HG03060 (cell line): Measurements from ENCODE around the gene FSTL4.

Experiments
- ATAC-seq: cut with Tn5 transposase; IDR thresholded peaks from one replicate; pipeline ENCODE4 v1.9.1; 2021; ENCODE audit warnings: low read depth, moderate number of reproducible peaks; ENCODE audit not compliant: unreplicated experiment

FSTL4 gene

DNA sequence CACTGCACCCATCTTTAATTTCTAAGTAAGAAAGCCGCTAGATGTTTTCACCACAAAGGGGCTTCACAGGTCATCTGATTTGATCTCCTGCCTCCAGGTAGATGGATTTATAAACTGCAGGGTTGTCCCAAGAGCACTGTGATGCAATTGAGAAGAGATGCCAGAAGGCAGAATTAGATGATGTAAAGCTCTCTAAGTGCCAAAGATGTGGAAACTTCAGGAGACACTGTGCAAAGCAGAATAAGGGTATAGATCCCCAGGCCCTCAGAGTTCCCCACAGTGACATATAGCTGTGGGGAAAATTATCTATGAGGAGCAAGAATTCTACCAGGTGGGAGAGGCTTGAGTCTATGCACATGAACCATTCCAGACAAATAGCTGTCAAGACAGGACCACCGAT, 90.5 kb downstream of the FSTL4 start:
- no peak for ATAC-seq

DNA sequence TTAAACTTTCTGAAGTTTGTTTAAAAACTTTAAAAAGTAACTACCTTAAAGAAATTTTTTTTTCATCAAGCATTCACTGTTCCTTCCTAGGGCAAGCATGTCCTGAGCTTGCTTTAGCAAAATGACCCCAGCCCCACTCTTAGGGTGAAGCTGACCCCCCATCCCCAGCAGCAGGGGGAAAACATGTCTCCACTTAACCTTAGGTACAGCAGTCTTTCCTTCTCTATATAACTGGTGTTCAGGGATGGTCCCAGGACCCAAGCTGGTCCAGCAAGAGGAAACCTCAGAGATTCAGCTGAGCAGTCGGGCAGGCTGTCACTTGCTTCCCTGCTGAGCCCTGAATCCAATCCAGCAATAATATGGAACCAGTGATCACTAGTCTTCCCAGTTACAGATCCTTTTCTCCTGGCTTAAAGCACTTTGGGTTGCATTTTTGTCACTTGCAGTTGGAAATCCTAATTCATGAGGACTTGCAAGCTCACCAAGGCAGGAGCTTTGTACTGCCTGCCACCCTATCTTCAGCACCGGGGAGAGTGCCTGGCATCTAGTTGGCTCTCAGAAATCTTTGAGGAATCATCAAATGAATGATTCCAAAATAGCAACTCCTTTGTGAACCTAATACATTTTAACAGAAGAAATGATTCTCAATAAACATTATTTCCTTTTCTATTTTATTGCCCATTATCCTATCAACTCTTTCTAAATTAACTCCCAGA, 91.2 kb downstream of the FSTL4 start:
- ATAC-seq = no peak

GRCh38 chr5:133520062-133520461, 92.3 kb downstream of the FSTL4 start:
- ATAC-seq = no peak

DNA sequence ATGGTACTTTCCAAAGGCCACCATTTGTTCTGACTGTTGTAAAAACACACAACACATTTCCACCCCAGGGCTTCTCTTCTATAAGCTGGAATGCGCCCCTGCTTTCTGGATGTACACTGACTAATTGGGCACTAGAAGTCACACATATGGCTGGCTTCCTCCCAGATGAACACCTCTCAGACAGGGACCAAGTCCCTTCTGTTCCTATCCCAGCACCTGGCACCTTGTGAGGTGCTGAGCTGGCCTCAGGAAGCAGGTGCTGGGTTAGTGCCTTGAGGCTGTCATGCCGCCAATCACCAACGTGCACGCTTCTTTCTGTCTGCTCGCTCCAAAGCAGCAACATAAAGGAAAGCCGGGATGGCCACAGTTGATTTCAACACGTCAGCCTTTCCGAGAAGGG, 93.2 kb downstream of the FSTL4 start:
- ATAC-seq = no peak

- no peak for ATAC-seq
Observed at GRCh38 chr5:133514456-133514855, 97.9 kb downstream of the FSTL4 start.

DNA sequence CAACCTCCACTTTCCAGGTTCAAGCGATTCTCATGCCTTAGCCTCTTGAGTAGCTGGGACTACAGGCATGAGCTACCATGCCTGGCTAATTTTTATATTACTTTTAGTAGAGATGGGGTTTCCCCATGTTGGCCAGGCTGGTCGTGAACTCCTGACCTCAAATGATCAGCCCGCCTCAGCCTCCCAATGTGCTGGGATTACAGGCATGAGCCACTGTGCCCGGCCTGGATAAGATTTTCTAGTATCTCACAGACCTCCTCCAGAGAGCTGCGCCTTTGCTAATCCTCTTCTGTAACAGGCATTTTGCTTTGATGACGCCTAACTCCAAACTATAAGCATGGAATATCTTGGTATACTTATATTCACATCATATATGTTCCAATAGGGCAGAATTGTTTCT, 99.4 kb downstream of the FSTL4 start:
- no peak for ATAC-seq

DNA sequence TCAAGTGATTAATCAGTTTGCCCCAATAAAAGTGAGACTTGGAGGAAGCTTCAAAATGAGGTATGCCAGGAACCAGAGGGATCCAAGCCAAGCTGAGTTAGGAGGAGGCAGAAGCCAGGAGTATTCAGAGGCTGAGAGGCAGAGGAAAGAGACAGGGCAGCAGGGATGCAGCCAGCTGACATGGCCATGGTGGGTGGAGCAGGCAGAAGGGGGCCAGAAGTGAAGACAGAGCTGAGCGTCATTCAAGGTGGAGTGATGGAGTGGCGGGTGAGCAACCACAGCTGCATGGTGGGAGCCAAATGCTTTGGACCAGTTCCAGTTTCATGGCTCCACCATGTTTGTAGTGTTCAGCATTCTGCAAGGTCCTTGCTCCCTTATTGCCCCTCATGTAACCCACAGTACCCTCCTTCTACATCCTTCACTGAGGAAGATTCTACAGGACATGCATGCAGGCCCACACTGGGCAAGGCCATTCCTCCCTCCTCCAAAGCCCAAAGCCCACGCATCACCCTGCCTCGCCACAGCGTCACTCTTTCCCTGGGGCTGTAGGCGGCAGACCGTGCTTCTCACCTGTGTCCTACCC, 100.6 kb downstream of the FSTL4 start:
- ATAC-seq = no peak

DNA sequence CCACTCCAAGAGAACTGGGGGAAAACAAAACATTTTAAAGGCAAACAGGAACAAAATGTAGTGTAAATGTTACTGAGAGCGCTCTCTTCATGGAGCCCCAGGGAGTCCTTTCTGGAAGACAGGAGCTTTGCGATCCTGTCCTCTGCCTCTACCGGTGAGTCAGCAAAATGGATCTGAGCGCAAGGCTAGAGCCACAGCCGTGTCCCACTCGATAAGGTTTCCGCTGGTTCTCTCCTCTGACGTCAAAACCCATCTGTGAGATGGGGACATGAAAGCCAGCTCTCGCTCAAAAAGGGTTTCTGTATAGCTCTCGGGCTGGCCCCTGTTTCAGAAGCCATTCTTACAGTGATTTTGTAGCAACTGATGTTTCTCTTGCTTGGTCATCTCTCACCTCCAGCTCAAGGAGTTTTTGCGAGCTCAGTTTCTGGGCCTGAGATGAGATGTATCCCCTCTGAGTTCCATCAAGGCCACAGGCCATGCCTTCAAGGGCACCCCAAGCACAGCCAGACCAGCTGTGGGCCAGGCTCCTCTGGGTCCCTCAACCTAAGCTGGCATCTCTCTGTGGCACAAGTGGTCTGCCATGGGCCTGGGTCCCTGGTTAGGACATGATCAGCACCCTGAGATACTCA, 101.6 kb downstream of the FSTL4 start:
- ATAC-seq = no peak

DNA sequence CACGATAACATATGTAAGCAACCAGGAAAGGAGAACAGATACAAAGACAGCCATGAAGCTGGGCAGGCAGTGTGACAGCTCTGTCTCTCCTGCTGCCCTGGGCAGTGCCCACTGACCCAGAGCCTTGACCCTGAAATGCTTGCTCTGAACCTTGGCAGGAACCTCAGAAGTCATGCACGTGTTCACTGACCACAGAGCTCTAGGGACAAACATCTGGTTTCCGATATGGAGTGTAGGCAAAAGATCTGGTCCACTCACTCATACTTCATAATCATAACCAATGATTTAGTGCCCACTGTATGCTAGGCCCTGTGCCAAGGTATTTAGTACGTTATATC, 102.6 kb downstream of the FSTL4 start:
- ATAC-seq = no peak

- no peak for ATAC-seq
Observed at GRCh38 chr5:133508845-133509741, 103.2 kb downstream of the FSTL4 start.

DNA sequence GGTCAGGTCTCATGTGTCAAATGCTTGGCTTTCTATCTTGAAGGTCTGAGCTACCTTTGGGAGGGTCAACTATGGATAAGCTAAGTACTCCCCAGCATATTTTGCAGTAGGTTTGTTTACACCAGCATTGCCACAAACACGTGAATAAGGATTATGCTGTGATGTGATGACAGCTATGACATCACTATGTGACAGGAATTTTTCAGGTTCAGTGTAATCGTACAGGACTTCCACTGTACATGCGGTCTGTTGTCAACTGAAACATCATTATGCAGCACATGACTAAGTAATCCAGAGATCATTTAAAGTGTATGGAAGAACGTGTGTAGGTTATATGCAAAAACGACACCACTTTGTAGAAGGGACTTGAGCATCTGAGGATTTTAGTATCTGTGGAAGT, 104.0 kb downstream of the FSTL4 start:
- no peak for ATAC-seq

- ATAC-seq = no peak
Observed at GRCh38 chr5:133506181-133506580, 106.2 kb downstream of the FSTL4 start.

DNA sequence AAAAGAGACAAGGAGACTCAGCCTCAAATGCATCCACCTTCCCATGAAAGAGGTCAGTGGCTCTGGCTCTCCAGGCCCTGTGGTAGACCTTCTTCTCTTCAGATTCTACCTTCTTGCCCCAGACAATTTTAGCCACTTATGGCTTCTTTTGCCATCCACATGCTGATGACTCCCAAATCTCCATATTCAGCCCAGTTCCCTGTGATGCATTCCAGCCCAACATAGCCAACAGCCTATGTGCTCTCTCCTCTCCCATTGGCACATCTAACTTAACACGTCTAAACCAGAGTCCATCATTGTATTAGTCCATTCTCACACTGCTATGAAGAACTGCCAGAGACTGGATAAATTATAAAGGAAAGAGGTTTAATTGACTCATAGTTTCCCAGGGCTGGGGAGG, 108.8 kb downstream of the FSTL4 start:
- no peak for ATAC-seq

DNA sequence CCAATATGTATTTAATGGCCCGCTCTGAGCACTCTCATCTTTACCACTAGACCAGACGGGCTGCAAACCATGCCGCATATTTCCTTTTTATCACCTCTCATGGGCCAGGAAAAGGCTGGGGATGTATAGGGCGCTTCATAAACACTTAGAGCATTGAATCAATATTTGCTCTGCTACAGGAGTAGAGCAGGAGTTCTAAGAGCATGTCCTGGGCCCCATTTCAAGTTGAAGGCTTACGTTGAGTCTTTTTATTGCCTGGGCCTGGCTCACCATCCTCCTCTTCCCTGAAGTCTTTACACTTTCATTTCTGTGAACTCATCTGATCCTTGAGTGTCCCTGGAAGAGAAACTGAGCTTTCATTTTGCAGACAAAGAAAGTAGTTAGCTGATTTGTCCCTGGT, 112.4 kb downstream of the FSTL4 start:
- no peak for ATAC-seq

DNA sequence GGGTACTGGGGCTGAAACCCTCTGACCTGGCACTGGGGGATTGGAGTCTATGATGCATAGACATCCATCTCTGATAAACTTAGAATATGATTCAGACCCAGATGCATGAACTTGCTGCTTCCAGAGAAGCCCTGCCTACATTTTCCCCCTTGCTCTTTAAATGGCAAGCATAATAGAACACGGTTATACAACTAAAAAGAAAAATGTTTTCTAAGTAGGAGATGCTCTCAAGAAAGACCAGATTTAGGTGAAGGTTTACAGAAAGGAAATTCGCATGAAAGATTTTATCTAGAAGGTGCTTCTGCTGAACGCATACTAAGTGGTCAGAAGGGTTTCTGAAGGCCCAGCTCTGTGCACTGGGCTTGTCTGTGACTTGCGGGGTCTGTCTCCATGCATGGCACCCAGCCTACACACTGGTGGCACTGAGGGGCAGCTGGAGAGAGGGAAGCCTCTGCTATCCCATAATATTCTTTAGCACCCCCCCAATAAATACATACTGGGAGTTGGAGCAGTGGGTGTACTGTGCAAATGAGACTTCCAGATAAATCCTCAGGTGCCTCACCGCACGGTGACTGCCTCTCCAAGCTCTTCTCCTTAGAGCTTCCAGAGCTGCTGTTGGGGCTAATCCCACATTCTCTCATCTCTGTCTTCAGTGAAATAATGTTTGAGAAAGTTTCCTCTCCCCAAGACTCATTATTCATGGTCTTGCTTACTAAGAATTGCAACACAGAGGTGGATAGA, 114.6 kb downstream of the FSTL4 start:
- ATAC-seq = no peak

DNA sequence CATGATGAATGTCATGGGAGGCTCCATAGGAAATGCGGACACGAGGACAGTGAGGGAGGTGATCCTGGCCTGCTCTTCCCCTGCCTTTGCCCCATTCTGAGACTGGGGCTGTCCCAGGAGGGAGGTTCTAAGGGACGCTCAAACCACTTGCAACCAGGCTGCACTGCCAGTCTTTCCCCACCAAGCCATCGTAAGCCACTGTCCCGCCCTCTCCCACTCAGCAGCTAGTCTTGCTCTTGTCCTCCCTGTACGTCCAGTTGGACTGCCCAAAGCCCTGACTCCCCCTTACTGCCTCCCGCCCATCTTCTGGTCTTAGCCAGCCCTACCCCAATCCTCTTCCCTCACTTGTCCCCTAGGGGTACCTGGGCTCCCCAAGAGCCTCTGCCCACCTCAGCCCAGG, 115.7 kb downstream of the FSTL4 start:
- no peak for ATAC-seq

GRCh38 chr5:133494923-133495246, 117.5 kb downstream of the FSTL4 start:
- ATAC-seq = no peak

GRCh38 chr5:133494232-133494922, 118.0 kb downstream of the FSTL4 start:
- no peak for ATAC-seq

- ATAC-seq = no peak
Observed at GRCh38 chr5:133489632-133490031, 122.7 kb downstream of the FSTL4 start.

DNA sequence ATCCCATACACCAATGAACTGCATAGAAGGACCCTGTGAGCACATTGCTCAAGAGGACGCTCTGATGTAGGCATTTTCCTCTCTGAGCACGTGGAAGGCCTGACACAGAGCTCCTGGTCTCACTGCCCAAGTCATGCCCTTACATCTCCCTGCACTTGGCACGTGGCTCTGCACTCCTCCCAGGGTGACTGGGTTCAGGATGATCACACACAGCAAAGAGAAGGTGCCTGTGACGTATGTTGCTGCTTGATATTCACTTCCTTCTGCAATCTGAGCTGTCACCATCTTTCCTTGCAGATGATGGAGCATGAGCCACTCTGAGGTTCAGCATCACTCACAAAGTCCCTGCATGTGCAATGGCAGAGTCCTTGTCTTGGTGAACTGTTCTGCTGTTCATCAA, 125.2 kb downstream of the FSTL4 start:
- no peak for ATAC-seq
